Liver (tissue), 9 donors: ENCODE measurements around the gene RGMA. TPM values are rescaled to one million over a fixed set of nuclear protein-coding genes. Genes with fewer than 3 reads are reported as not detected.

Source experiments
- DNase-seq: peaks from one replicate; pipeline ENCODE4 v3.0.0-alpha.2; 2017; ENCODE audit warnings: low spot score
- H3K27ac ChIP-seq, 2 donors: one replicate each; pipeline ENCODE4 v1.7.0; 2013; ENCODE audit warnings: inconsistent platforms in 2 of 2, low read length in 2 of 2, control low read depth in 1 of 2, low read depth in 1 of 2, mild to moderate bottlenecking in 1 of 2
- H3K27me3 ChIP-seq, 4 donors: one replicate each; pipeline versions ENCODE4 v1.6.1 to v1.7.0; 2013; ENCODE audit warnings: low read length in 3 of 4, inconsistent platforms in 1 of 4, mild to moderate bottlenecking in 1 of 4, moderate library complexity in 1 of 4; ENCODE audit not compliant: control insufficient read depth in 4 of 4, insufficient read depth in 4 of 4
- H3K36me3 ChIP-seq, 4 donors: one replicate each; pipeline versions ENCODE4 v1.6.1 to v1.7.0; 2013; ENCODE audit warnings: low read length in 3 of 4, mild to moderate bottlenecking in 3 of 4, low read depth in 1 of 4, moderate library complexity in 1 of 4; ENCODE audit not compliant: control insufficient read depth in 4 of 4, insufficient read depth in 3 of 4
- H3K4me1 ChIP-seq, 4 donors: one replicate each; pipeline versions ENCODE4 v1.6.1 to v1.7.0; 2013; ENCODE audit warnings: low read length in 3 of 4, mild to moderate bottlenecking in 3 of 4, moderate library complexity in 1 of 4; ENCODE audit not compliant: control insufficient read depth in 4 of 4, insufficient read depth in 4 of 4
- H3K4me3 ChIP-seq, 3 donors: one replicate each; pipeline versions ENCODE4 v1.6.1 to v1.7.0; 2013; ENCODE audit warnings: low read length in 3 of 3, control low read depth in 1 of 3, low read depth in 1 of 3, mild to moderate bottlenecking in 1 of 3
- H3K9ac ChIP-seq, 2 donors: one replicate each; pipeline ENCODE4 v1.7.0; 2013; ENCODE audit warnings: low read length in 2 of 2, mild to moderate bottlenecking in 2 of 2, moderate library complexity in 2 of 2, control low read depth in 1 of 2, low read depth in 1 of 2
- H3K9me3 ChIP-seq, 4 donors: one replicate each; pipeline versions ENCODE4 v1.6.1 to v1.7.0; 2013; ENCODE audit warnings: low read length in 3 of 4; ENCODE audit not compliant: control insufficient read depth in 4 of 4
- ATF3 ChIP-seq: IDR thresholded peaks from 2 replicates; pipeline ENCODE4 v1.6.1; 2016; ENCODE audit warnings: antibody characterized with exemption
- CTCF ChIP-seq: fragments of 150-350 bp; IDR thresholded peaks from 2 replicates; pipeline ENCODE4 v1.5.1; 2017; ENCODE audit warnings: improper control_type of control experiment, low read depth, low read length; ENCODE audit not compliant: missing input control
- EGR1 ChIP-seq, 2 donors: IDR thresholded peaks; 2 replicates each; pipeline ENCODE4 v1.6.1; 2016 to 2018; ENCODE audit warnings: antibody characterized with exemption in 2 of 2, low read depth in 2 of 2
- FOXA1 ChIP-seq: IDR thresholded peaks from 2 replicates; pipeline ENCODE4 v1.6.1; 2016; ENCODE audit warnings: antibody characterized with exemption
- FOXA2 ChIP-seq: IDR thresholded peaks from 2 replicates; pipeline ENCODE4 v1.6.1; 2016; ENCODE audit warnings: antibody characterized with exemption
- GABPA ChIP-seq, 2 donors: IDR thresholded peaks in 1 of 2; conservative IDR thresholded peaks in 1 of 2; 2 replicates each; pipeline ENCODE4 v1.6.1; 2016; ENCODE audit warnings: antibody characterized with exemption in 2 of 2, mild to moderate bottlenecking in 1 of 2, moderate library complexity in 1 of 2
- HNF4A ChIP-seq, 2 donors: conservative IDR thresholded peaks; 2 replicates each; pipeline ENCODE4 v1.6.1; 2016; ENCODE audit warnings: antibody characterized with exemption in 2 of 2, mild to moderate bottlenecking in 2 of 2
- HNF4G ChIP-seq: IDR thresholded peaks from 2 replicates; pipeline ENCODE4 v1.6.1; 2016; ENCODE audit warnings: antibody characterized with exemption
- JUND ChIP-seq, 2 donors: IDR thresholded peaks; 2 replicates each; pipeline ENCODE4 v1.6.1; 2016; ENCODE audit warnings: antibody characterized with exemption in 2 of 2
- MAX ChIP-seq: IDR thresholded peaks from 2 replicates; pipeline ENCODE4 v1.6.1; 2016; ENCODE audit warnings: antibody characterized with exemption
- NR2F2 ChIP-seq: IDR thresholded peaks from 2 replicates; pipeline ENCODE4 v1.6.1; 2016; ENCODE audit warnings: antibody characterized with exemption
- RAD21 ChIP-seq, 2 donors: IDR thresholded peaks; 2 replicates each; pipeline ENCODE4 v1.6.1; 2016; ENCODE audit warnings: antibody characterized with exemption in 2 of 2, mild to moderate bottlenecking in 2 of 2
- REST ChIP-seq: IDR thresholded peaks from 2 replicates; pipeline ENCODE4 v1.6.1; 2016; ENCODE audit warnings: antibody characterized with exemption, mild to moderate bottlenecking
- RXRA ChIP-seq, 2 donors: IDR thresholded peaks; 2 replicates each; pipeline ENCODE4 v1.6.1; 2017 to 2018; ENCODE audit warnings: antibody characterized with exemption in 2 of 2, mild to moderate bottlenecking in 1 of 2
- SP1 ChIP-seq: IDR thresholded peaks from 2 replicates; pipeline ENCODE4 v1.6.1; 2018; ENCODE audit warnings: antibody characterized with exemption, mild to moderate bottlenecking
- TAF1 ChIP-seq: conservative IDR thresholded peaks from 2 replicates; pipeline ENCODE4 v1.6.1; 2016; ENCODE audit warnings: antibody characterized with exemption, mild to moderate bottlenecking
- YY1 ChIP-seq: IDR thresholded peaks from 2 replicates; pipeline ENCODE4 v1.6.1; 2016; ENCODE audit warnings: antibody characterized with exemption, mild to moderate bottlenecking
- ZBTB33 ChIP-seq: IDR thresholded peaks from 2 replicates; pipeline ENCODE4 v1.6.1; 2016; ENCODE audit warnings: antibody characterized with exemption
- WGBS: extraction: QIAGEN DNeasy Blood & Tissue Kit; methylation state at CpG from one replicate; pipeline ENCODE4 v1.1.7; 2013; 5-methylcytosine and 5-hydroxymethylcytosine counted together
- polyA plus RNA-seq, 2 donors: library from polyadenylated mRNA; stranded (reverse) in 1 of 2; unstranded in 1 of 2; fragments of 200-250 nt in 1 of 2; fragments of >200 nt in 1 of 2; fragmentation: Nextera tagmentation in 1 of 2; extraction: Ambion mirVana in 1 of 2; gene quantifications; one replicate each; pipeline versions ENCODE4 v1.2.1 to v1.2.3, GENCODE V29; 2013 to 2015
- total RNA-seq, 2 donors: library from RNA; depleted of rRNA; stranded (reverse); fragments of >200 nt; gene quantifications; one replicate each; pipeline ENCODE4 v1.2.3, GENCODE V29; 2014
- donor health status: healthy.
- donor health status: healthy.
- donor health status: healthy.
- donor health status: healthy.
- donor health status: healthy.

The RGMA gene
- total and polyA plus RNA-seq, 4 donors = 0.15 to 0.33 (median 0.18) TPM; not detected in 1

GRCh38 chr15:93046721-93047120 lies 42.3 kb downstream of the RGMA start:
- no peak for DNase-seq
- Histone ChIP-seq H3K4me3 (no peak overlapping the region), H3K4me1 (no peaks in the 10 kb centered on the region), H3K27me3 (no peaks in the 10 kb centered on the region), H3K36me3 (no peaks in the 10 kb centered on the region), H3K9me3 (peaks cover 0 to 4% (median 2%) of the 10 kb centered on the region in 4 donors), H3K9ac (no peak overlapping the region), H3K27ac (no peak overlapping the region)
- WGBS = 64% methylated on average over 7 of the region's 7 CpGs
- TF ChIP-seq YY1 (no peak), ATF3 (no peak), EGR1 (IDR thresholded peaks at IDR 0.05; ENCODE audit: low read depth in 2 of 2) (no peak), CTCF (no peak), REST (no peak), FOXA1 (no peak), GABPA (IDR thresholded peaks at IDR 0.05 in 1 of 2, conservative IDR thresholded peaks at IDR 0.05 in 1 of 2) (no peak), HNF4G (no peak), HNF4A (conservative IDR thresholded peaks at IDR 0.05) (no peak), RAD21 (IDR thresholded peaks at IDR 0.05) (no peak), NR2F2 (no peak), TAF1 (no peak), ZBTB33 (no peak), RXRA (IDR thresholded peaks at IDR 0.05) (no peak), SP1 (no peak), JUND (IDR thresholded peaks at IDR 0.05) (no peak), FOXA2 (no peak), MAX (no peak)
